ENCODE results near the gene ANGEL1. TPM values are rescaled to one million over a fixed set of nuclear protein-coding genes. Genes with fewer than 3 reads are reported as not detected.

Gene ANGEL1
- polyA plus RNA-seq, 1 of the 3 experiments (the other 2 are of a cell fraction): 14.1 TPM

GRCh38 chr14:76855066-76855465 is 42.4 kb upstream of the ANGEL1 start:
- Histone ChIP-seq H3K9ac (no peak overlapping the region), H3K4me1 (ENCODE audit: control insufficient read depth in 1 of 2, insufficient read depth in 2 of 2, low read depth in 1 of 2, low read length in 1 of 2) (no peaks in the 10 kb centered on the region), H3K27me3 (ENCODE audit: insufficient read depth) (peaks cover 13% of the 10 kb centered on the region; the same call in 1 of the 2 replicates), H3K36me3 (replicated peaks in 1 of 2; ENCODE audit: control insufficient read depth in 1 of 2, insufficient read depth in 2 of 2, low read length in 1 of 2) (no peaks in the 10 kb centered on the region), H3F3A (replicated peaks; ENCODE audit: insufficient read depth) (no peaks in the 10 kb centered on the region), H3K4me3 (ENCODE audit: low read depth in 2 of 2, low read length in 1 of 2) (no peak overlapping the region), H3K9me2 (no peaks in the 10 kb centered on the region), H3K27ac (ENCODE audit: low read depth in 2 of 2, low read length in 1 of 2) (no peak overlapping the region), H3K4me2 (no peak overlapping the region), H3K79me2 (ENCODE audit: insufficient read depth) (no peaks in the 10 kb centered on the region), H2AFZ (ENCODE audit: low read depth) (no peak overlapping the region), H4K20me1 (ENCODE audit: insufficient read depth) (no peaks in the 10 kb centered on the region), H3K9me3 (no peaks in the 10 kb centered on the region)
- CTCF ChIA-PET: interaction anchor here (1.2 to 1.6 kb wide), 4 partner anchors 13 to 216 kb away, joined by 4 to 6 read pairs (median 4); no protein-coding TSS in a partner anchor
- POLR2A ChIA-PET: no interaction called here
- TF ChIP-seq FOXM1 (IDR thresholded peaks at IDR 0.05; ENCODE audit: low read depth) (no peak), MAX (IDR thresholded peaks at IDR 0.05; ENCODE audit: low read depth) (no peak), USF1 (IDR thresholded peaks at IDR 0.05; ENCODE audit: borderline replicate concordance, low read depth) (no peak), RAD21 (IDR thresholded peaks at IDR 0.05; ENCODE audit: low read length) (no peak), CTCF (IDR thresholded peaks at IDR 0.05) (no peak), RXRA (IDR thresholded peaks at IDR 0.05; ENCODE audit: borderline replicate concordance, low read depth) (no peak), GATA2 (CRISPR knock-in tag; IDR thresholded peaks at IDR 0.05) (no peak), NFIC (IDR thresholded peaks at IDR 0.05; ENCODE audit: borderline replicate concordance) (no peak), YY1 (IDR thresholded peaks at IDR 0.05; ENCODE audit: low read depth) (no peak), JUND (IDR thresholded peaks at IDR 0.05) (no peak), SIN3A (IDR thresholded peaks at IDR 0.05; ENCODE audit: borderline replicate concordance, low read depth, low read length) (no peak), MXI1 (IDR thresholded peaks at IDR 0.05; ENCODE audit: low read depth, low read length) (no peak), FOSL2 (IDR thresholded peaks at IDR 0.05; ENCODE audit: borderline replicate concordance, low read depth) (no peak), EP300 (IDR thresholded peaks at IDR 0.05; ENCODE audit: borderline replicate concordance in 1 of 2, low read depth in 1 of 2, low read length in 1 of 2) (no peak), GABPA (IDR thresholded peaks at IDR 0.05; ENCODE audit: low read depth) (no peak), CHD2 (IDR thresholded peaks at IDR 0.05; ENCODE audit: low read length, partially characterized antibody) (no peak), SMC3 (IDR thresholded peaks at IDR 0.05; ENCODE audit: low read depth, low read length) (no peak)
- 77% methylated on average over 1 of the region's 2 CpGs for WGBS (ENCODE audit: low lambda C conversion rate)
- DNase-seq: no peak

- no peaks in the 10 kb centered on the region for H3F3A ChIP-seq (replicated peaks; ENCODE audit: insufficient read depth)
- 76% methylated on average over 6 of the region's 6 CpGs for WGBS (ENCODE audit: low lambda C conversion rate)
- POLR2A ChIA-PET: no interaction called here
- H3K9ac ChIP-seq: no peak overlapping the region
- no peaks in the 10 kb centered on the region for H3K9me3 ChIP-seq
- no peak for DNase-seq
- H3K4me2 ChIP-seq: no peak overlapping the region
- no peaks in the 10 kb centered on the region for H3K27me3 ChIP-seq (ENCODE audit: insufficient read depth)
- no peaks in the 10 kb centered on the region for H3K36me3 ChIP-seq (replicated peaks in 1 of 2; ENCODE audit: control insufficient read depth in 1 of 2, insufficient read depth in 2 of 2, low read length in 1 of 2)
- CTCF ChIA-PET: interaction anchor here (0.8 to 1.9 kb wide), 4 partner anchors 11 to 222 kb away, joined by 3 to 6 read pairs (median 3); no protein-coding TSS in a partner anchor
- no peaks in the 10 kb centered on the region for H3K9me2 ChIP-seq
- H4K20me1 ChIP-seq (ENCODE audit: insufficient read depth): no peaks in the 10 kb centered on the region
- no peak overlapping the region for H3K27ac ChIP-seq (ENCODE audit: low read depth in 2 of 2, low read length in 1 of 2)
- H3K4me1 ChIP-seq (ENCODE audit: control insufficient read depth in 1 of 2, insufficient read depth in 2 of 2, low read depth in 1 of 2, low read length in 1 of 2): no peaks in the 10 kb centered on the region
- no peak overlapping the region for H2AFZ ChIP-seq (ENCODE audit: low read depth)
- H3K79me2 ChIP-seq (ENCODE audit: insufficient read depth): no peaks in the 10 kb centered on the region
- no peak overlapping the region for H3K4me3 ChIP-seq (ENCODE audit: low read depth in 2 of 2, low read length in 1 of 2)
- TF ChIP-seq RFX5 (IDR thresholded peaks at IDR 0.05; ENCODE audit: low read length) (no peak), MXI1 (IDR thresholded peaks at IDR 0.05; ENCODE audit: low read depth, low read length) (no peak), TEAD4 (IDR thresholded peaks at IDR 0.05; ENCODE audit: borderline replicate concordance, insufficient read depth) (no peak), REST (IDR thresholded peaks at IDR 0.05; ENCODE audit: low read depth, low read length) (no peak), CHD2 (IDR thresholded peaks at IDR 0.05; ENCODE audit: low read length, partially characterized antibody) (no peak), ZBTB33 (IDR thresholded peaks at IDR 0.05; ENCODE audit: borderline replicate concordance, low read depth) (no peak)
Measured at GRCh38 chr14:76848879-76849278, 36.2 kb upstream of the ANGEL1 start.

Data from SK-N-SH (cell line).